Mucosa of descending colon (tissue), 3 donors: ENCODE results near the gene CASK. TPM values are rescaled to one million over a fixed set of nuclear protein-coding genes. Genes with fewer than 3 reads are reported as not detected.
A peak's percentile ranks its signal among the peaks of the same experiment; 100 is the strongest.

Source experiments
- ATAC-seq: fragments of 200-7000 bp; cut with Tn5 transposase; one replicate; pipeline ENCODE4 v1.9.1; 2020; ENCODE audit warnings: mild to moderate bottlenecking, moderate library complexity
- DNase-seq, 3 donors: peaks; one replicate each; pipeline ENCODE4 v3.0.0-alpha.2; 2020
- H3K36me3 ChIP-seq: fragments of 200-600 bp; one replicate; pipeline ENCODE4 v1.8.0; 2021; ENCODE audit warnings: low read depth, mild to moderate bottlenecking
- H3K4me1 ChIP-seq: fragments of 200-600 bp; one replicate; pipeline ENCODE4 v1.8.0; 2021; ENCODE audit warnings: low read depth, mild to moderate bottlenecking
- H3K4me3 ChIP-seq: fragments of 200-600 bp; one replicate; pipeline ENCODE4 v1.8.0; 2021; ENCODE audit warnings: mild to moderate bottlenecking
- H3K9me3 ChIP-seq: fragments of 200-600 bp; one replicate; pipeline ENCODE4 v1.8.0; 2021; ENCODE audit warnings: mild to moderate bottlenecking
- CTCF ChIP-seq: fragments of 200-600 bp; IDR thresholded peaks from one replicate; pipeline ENCODE4 v1.8.0; 2022; ENCODE audit warnings: antibody characterized with exemption, mild to moderate bottlenecking
- intact Hi-C, 2 donors: fragments of 100-400 bp; cut with DNase I in 1 of 2; cut with micrococcal nuclease in 1 of 2; formaldehyde crosslinking; loops; one replicate each; pipeline versions ENCODE4 v1.11.0 to v1.11.1; 2022; cut with DNase I, micrococcal nuclease
- total RNA-seq, 3 donors: library from RNA; stranded (reverse); fragmentation: NEBNext Ultra II Directional in 2 of 3; extraction: Animal tissue kit (Norgen Biotek cat#: 25700) in 2 of 3; gene quantifications; one replicate each; pipeline versions ENCODE4 v1.2.1 to v1.2.4, GENCODE V29; 2021 to 2023
- donor health status: DM: no; HTN: no; CAD: no; lungs with moderate emphysema.
- donor health status: DM: no; HTN: no; CAD: no.
- donor health status: DM: no; HTN: yes; CAD: no.

The CASK gene
- total RNA-seq, 3 donors from 2014 or later, result 50.6 to 108 (median 83.3) TPM

GRCh38 chrX:41779941-41780340 is 143.4 kb downstream of the CASK start:
- intact Hi-C loops, result no loop called here
- ATAC-seq (peak; percentile 69), DNase-seq (no peak)
- TF ChIP-seq CTCF, result no peak
- no peaks in the 10 kb centered on the region for H3K36me3 ChIP-seq
- no peak overlapping the region for H3K4me3 ChIP-seq
- H3K9me3 ChIP-seq, result no peaks in the 10 kb centered on the region
- H3K4me1 ChIP-seq, result no peaks in the 10 kb centered on the region

GRCh38 chrX:41779030-41779564 is 144.3 kb downstream of the CASK start:
- peak; percentile 55 for ATAC-seq
- TF ChIP-seq CTCF, result no peak
- Histone ChIP-seq H3K36me3 (no peaks in the 10 kb centered on the region), H3K4me3 (no peak overlapping the region), H3K9me3 (no peaks in the 10 kb centered on the region), H3K4me1 (no peaks in the 10 kb centered on the region)
- intact Hi-C loops, result no loop called here
- DNase-seq, result no peak

- intact Hi-C loops, result no loop called here
- Histone ChIP-seq H3K4me3 (no peak overlapping the region), H3K9me3 (no peaks in the 10 kb centered on the region), H3K36me3 (no peaks in the 10 kb centered on the region), H3K4me1 (no peaks in the 10 kb centered on the region)
- no peak for TF ChIP-seq CTCF
- ATAC-seq, result no peak
- no peak for DNase-seq
Measured at GRCh38 chrX:41761702-41762101, 161.7 kb downstream of the CASK start.

- Histone ChIP-seq H3K9me3 (no peaks in the 10 kb centered on the region), H3K4me3 (no peak overlapping the region), H3K36me3 (no peaks in the 10 kb centered on the region), H3K4me1 (no peaks in the 10 kb centered on the region)
- ATAC-seq (no peak), DNase-seq (no peak)
- intact Hi-C loops, result no loop called here
- no peak for TF ChIP-seq CTCF
Measured at GRCh38 chrX:41761169-41761568, 162.2 kb downstream of the CASK start.

GRCh38 chrX:41759817-41760216 is 163.5 kb downstream of the CASK start:
- Histone ChIP-seq H3K36me3 (no peaks in the 10 kb centered on the region), H3K9me3 (no peaks in the 10 kb centered on the region), H3K4me3 (no peak overlapping the region), H3K4me1 (no peaks in the 10 kb centered on the region)
- intact Hi-C loops, result no loop called here
- no peak for TF ChIP-seq CTCF
- no peak for ATAC-seq
- DNase-seq, result peak in 1 of 3 donors; percentile 22

- H3K9me3 ChIP-seq, result no peaks in the 10 kb centered on the region
- no peak overlapping the region for H3K4me3 ChIP-seq
- TF ChIP-seq CTCF, result no peak
- H3K4me1 ChIP-seq, result no peaks in the 10 kb centered on the region
- intact Hi-C loops, result no loop called here
- no peak for DNase-seq
- H3K36me3 ChIP-seq, result no peaks in the 10 kb centered on the region
- ATAC-seq, result no peak
Measured at GRCh38 chrX:41758401-41758800, 165.0 kb downstream of the CASK start.
